Pancreas (tissue), 10 donors: Measurements from ENCODE around the gene KCNMA1. TPM values are rescaled to one million over a fixed set of nuclear protein-coding genes. Genes with fewer than 3 reads are reported as not detected.

ENCODE experiments used
- ATAC-seq, 4 donors: fragments of 200-7000 bp; cut with Tn5 transposase; one replicate each; pipeline versions ENCODE4 v1.8.0 to v1.9.1; 2020; ENCODE audit warnings: mild to moderate bottlenecking in 4 of 4, moderate library complexity in 4 of 4
- DNase-seq, 6 donors: peaks; one replicate each; pipeline ENCODE4 v3.0.0-alpha.2; 2020
- FAIRE-seq: peaks from 2 replicates; lab custom pipeline; 2012; peaks lifted over from hg19 to GRCh38; lab: Jason Lieb, UNC
- H3K27ac ChIP-seq, 4 donors: fragments of 200-600 bp; sonication (generic); 1 replicate in 3 of 4; 2 replicates in 1 of 4; pipeline versions ENCODE4 v1.5.0 to v1.8.0; 2020
- H3K27me3 ChIP-seq, 4 donors: fragments of 200-600 bp; one replicate each; pipeline ENCODE4 v1.8.0; 2021
- H3K36me3 ChIP-seq, 3 donors: fragments of 200-600 bp; sonication (generic) in 1 of 3; one replicate each; pipeline versions ENCODE4 v1.5.0 to v1.8.0; 2020 to 2021
- H3K4me1 ChIP-seq, 3 donors: fragments of 200-600 bp; one replicate each; pipeline ENCODE4 v1.8.0; 2021
- H3K4me3 ChIP-seq, 4 donors: fragments of 200-600 bp; sonication (generic) in 2 of 4; one replicate each; pipeline versions ENCODE4 v1.5.0 to v1.8.0; 2020 to 2021
- H3K9me3 ChIP-seq, 4 donors: fragments of 200-600 bp; one replicate each; pipeline ENCODE4 v1.8.0; 2021
- WGBS, 2 donors: extraction: QIAGEN DNeasy Blood & Tissue Kit; methylation state at CpG; one replicate each; pipeline ENCODE4 v1.1.7; 2013; 5-methylcytosine and 5-hydroxymethylcytosine counted together
- intact Hi-C, 3 donors: fragments of 100-400 bp; cut with DNase I; formaldehyde crosslinking; loops; one replicate each; pipeline versions ENCODE4 v1.11.1 to v1.14.2; 2022
- polyA plus RNA-seq, 2 donors: library from polyadenylated mRNA; stranded (reverse); fragments of 200-250 nt; gene quantifications; one replicate each; pipeline ENCODE4 v1.2.3, GENCODE V29; 2013
- total RNA-seq, 6 donors: library from RNA; stranded (reverse); fragmentation: NEBNext Ultra II Directional in 4 of 6; extraction: Animal tissue kit (Norgen Biotek cat#: 25700) in 4 of 6; gene quantifications; one replicate each; pipeline versions ENCODE4 v1.2.1 to v1.2.4, GENCODE V29; 2021 to 2023
- TF ChIP-seq, protein P1 (sequence below), 4 donors: fragments of 200-600 bp; sonication (generic) in 3 of 4; IDR thresholded peaks; one replicate each; pipeline versions ENCODE4 v1.5.0 to v1.8.0; 2021; ENCODE audit warnings: antibody characterized with exemption in 4 of 4
- donor health status: healthy with polysubstance abuse.
- donor health status: DM: no; HTN: no; CAD: no; lungs with moderate emphysema.
- donor health status: DM: no; HTN: no; CAD: no.
- donor health status: control.
- donor health status: control.
- donor health status: Bipolar disorder and iron deficiency.
- donor health status: DM: yes; HTN: yes; CAD: no.
- donor health status: DM: no; HTN: no; CAD: no.
- donor health status: DM: no; HTN: no; CAD: no.
- donor health status: DM: yes; HTN: yes; CAD: no.

The KCNMA1 gene
- total and polyA plus RNA-seq, 8 donors, result 3.5 to 19.4 (median 9.3) TPM

DNA sequence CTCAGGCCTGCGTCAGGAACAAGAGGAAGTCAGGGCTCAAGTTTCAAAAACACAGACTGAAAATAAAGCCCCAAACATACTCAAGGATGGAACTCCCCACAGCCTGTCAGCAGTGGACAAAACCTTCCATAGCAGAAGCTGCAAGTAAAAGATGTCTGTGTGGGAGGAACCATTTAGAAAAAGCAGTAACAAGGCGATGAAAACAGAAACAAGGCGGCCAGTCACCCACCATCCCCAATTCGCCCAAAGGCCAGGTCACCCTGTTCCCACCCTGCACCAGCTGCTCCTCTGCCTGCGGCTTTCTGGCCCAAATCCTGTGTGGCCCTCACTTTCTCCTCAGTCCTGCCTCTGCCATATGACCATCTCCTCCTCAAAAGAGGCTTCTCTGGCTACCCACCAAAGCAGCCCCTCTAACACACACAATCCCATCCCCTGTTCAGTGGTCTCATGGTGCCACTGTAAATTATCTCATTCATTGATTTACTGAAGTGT, 27.8 kb downstream of the KCNMA1 start:
- WGBS, 2 donors, result 78 to 87% methylated on average over 5 of the region's 5 CpGs
- TF ChIP-seq, protein P1, sequence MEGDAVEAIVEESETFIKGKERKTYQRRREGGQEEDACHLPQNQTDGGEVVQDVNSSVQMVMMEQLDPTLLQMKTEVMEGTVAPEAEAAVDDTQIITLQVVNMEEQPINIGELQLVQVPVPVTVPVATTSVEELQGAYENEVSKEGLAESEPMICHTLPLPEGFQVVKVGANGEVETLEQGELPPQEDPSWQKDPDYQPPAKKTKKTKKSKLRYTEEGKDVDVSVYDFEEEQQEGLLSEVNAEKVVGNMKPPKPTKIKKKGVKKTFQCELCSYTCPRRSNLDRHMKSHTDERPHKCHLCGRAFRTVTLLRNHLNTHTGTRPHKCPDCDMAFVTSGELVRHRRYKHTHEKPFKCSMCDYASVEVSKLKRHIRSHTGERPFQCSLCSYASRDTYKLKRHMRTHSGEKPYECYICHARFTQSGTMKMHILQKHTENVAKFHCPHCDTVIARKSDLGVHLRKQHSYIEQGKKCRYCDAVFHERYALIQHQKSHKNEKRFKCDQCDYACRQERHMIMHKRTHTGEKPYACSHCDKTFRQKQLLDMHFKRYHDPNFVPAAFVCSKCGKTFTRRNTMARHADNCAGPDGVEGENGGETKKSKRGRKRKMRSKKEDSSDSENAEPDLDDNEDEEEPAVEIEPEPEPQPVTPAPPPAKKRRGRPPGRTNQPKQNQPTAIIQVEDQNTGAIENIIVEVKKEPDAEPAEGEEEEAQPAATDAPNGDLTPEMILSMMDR (IDR thresholded peaks at IDR 0.05), result no peak
- H3K4me3 ChIP-seq, result no peak overlapping the region
- H3K36me3 ChIP-seq, result no peaks in the 10 kb centered on the region
- H3K9me3 ChIP-seq, result no peaks in the 10 kb centered on the region
- ATAC-seq (peak in 1 of 4 donors; percentile 39), DNase-seq (no peak), FAIRE-seq (no peak)
- no peaks in the 10 kb centered on the region for H3K4me1 ChIP-seq
- intact Hi-C loops, result no loop called here
- no peak overlapping the region for H3K27ac ChIP-seq
- H3K27me3 ChIP-seq, result no peaks in the 10 kb centered on the region

DNA sequence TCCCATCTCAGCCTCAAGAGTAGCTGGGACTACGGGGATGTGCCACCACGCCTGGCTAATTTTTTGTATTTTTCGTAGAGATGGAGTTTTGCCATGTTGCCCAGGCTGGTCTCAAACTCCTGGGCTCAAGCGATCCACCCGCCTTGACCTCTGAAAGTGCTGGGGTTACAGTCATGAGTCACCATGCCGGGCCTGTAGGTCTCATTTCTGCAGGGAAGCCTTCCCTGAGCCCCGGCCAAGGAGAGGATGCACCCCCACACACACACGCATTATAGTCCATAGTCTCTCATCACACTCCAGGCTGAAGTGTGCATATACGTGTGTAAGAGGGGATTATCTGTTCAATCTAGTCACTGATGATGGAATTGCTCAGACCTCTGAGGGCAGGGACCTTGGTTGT, 29.3 kb downstream of the KCNMA1 start:
- Histone ChIP-seq H3K9me3 (no peaks in the 10 kb centered on the region), H3K4me3 (no peak overlapping the region), H3K4me1 (no peaks in the 10 kb centered on the region), H3K27ac (no peak overlapping the region), H3K36me3 (no peaks in the 10 kb centered on the region), H3K27me3 (no peaks in the 10 kb centered on the region)
- DNase-seq (peak in 1 of 6 donors; percentile 19), FAIRE-seq (no peak), ATAC-seq (no peak)
- TF ChIP-seq, protein P1 (IDR thresholded peaks at IDR 0.05), result no peak
- intact Hi-C loops, result no loop called here
- 88 to 96% methylated on average over 9 of the region's 9 CpGs for WGBS, 2 donors

DNA sequence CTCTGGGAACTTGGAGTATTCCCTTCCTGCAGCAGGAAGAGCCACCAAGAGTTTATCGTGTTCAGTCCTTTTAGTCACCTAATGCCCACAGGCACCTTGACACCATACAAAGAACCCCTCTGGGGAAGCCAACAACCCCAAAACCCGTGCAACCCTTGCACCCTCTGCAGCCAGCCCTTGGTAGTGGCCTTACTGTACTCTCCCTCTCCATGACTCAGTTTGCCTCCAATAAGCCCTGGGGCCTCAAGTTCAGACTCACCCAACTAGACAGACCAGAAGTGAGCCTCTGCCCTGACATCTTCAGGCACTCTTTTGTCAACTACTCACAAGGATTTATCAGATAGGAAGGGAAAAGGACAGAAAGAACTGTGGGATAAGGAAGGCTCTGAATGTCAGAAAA, 30.9 kb downstream of the KCNMA1 start:
- DNase-seq, result peak in 1 of 6 donors; percentile 20
- Histone ChIP-seq H3K4me3 (no peak overlapping the region), H3K36me3 (no peaks in the 10 kb centered on the region), H3K4me1 (no peaks in the 10 kb centered on the region), H3K27ac (no peak overlapping the region), H3K9me3 (no peaks in the 10 kb centered on the region), H3K27me3 (no peaks in the 10 kb centered on the region)
- TF ChIP-seq, protein P1 (IDR thresholded peaks at IDR 0.05), result no peak
- no peak for ATAC-seq
- intact Hi-C loops, result no loop called here
- FAIRE-seq, result no peak
- 80 to 85% methylated on average over 2 of the region's 2 CpGs for WGBS, 2 donors

DNA sequence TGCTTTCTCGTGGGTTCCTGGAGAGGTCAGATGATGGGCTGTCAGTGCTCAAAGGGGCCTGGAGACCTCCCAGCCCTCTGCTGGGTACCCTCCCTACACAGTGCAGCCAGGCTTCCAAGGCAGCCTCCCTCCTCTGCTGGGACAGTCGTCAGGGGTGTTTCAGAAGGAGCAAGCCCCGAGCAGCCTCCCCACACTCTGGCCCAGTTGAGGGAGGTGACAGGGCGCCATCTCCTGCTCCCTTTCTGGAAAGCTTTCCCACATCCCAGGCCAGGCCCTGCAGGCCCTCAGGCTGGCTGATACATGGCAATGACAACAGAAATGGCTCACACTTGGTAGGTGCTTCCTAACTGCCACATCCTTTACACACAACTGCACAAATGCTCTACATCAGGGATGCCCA, 32.1 kb downstream of the KCNMA1 start:
- intact Hi-C loops, result no loop called here
- ATAC-seq (no peak), FAIRE-seq (no peak), DNase-seq (no peak)
- H3K4me1 ChIP-seq, result no peaks in the 10 kb centered on the region
- H3K36me3 ChIP-seq, result no peaks in the 10 kb centered on the region
- no peaks in the 10 kb centered on the region for H3K9me3 ChIP-seq
- no peaks in the 10 kb centered on the region for H3K27me3 ChIP-seq
- TF ChIP-seq, protein P1 (IDR thresholded peaks at IDR 0.05), result no peak
- H3K27ac ChIP-seq, result no peak overlapping the region
- WGBS, 2 donors, result 78 to 80% methylated on average over 4 of the region's 4 CpGs
- no peak overlapping the region for H3K4me3 ChIP-seq

DNA sequence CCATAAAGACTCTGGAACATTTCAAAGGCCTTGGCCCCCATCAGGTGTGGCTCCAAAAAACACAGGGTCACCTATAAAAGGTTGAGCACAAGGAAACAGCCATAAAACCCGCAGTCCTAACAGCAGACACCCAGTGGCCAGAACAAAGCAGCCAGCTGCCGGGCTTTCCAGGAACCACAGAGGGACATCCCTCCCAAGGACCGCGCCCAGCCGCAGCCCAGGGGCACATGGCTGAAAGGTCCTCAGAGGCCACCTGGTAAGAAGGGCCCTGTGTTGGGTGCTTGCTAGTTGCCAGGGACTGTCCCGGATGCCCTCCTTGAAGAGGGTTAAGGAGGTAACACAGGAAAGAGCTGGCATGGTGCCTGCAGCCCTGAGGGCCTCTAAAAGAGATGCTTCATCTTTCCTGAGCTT, 32.7 kb downstream of the KCNMA1 start:
- FAIRE-seq (no peak), ATAC-seq (no peak), DNase-seq (no peak)
- no peaks in the 10 kb centered on the region for H3K4me1 ChIP-seq
- WGBS, 2 donors, result 89 to 93% methylated on average over 6 of the region's 6 CpGs
- no peak overlapping the region for H3K4me3 ChIP-seq
- intact Hi-C loops, result no loop called here
- no peaks in the 10 kb centered on the region for H3K9me3 ChIP-seq
- H3K36me3 ChIP-seq, result no peaks in the 10 kb centered on the region
- H3K27ac ChIP-seq, result no peak overlapping the region
- TF ChIP-seq, protein P1 (IDR thresholded peaks at IDR 0.05), result no peak
- H3K27me3 ChIP-seq, result no peaks in the 10 kb centered on the region
